ENCODE data around the gene FYN. TPM values are rescaled to one million over a fixed set of nuclear protein-coding genes. Genes with fewer than 3 reads are reported as not detected.

Gene FYN
- total RNA-seq, 1 donor from 2014 or later, result 331 TPM

DNA sequence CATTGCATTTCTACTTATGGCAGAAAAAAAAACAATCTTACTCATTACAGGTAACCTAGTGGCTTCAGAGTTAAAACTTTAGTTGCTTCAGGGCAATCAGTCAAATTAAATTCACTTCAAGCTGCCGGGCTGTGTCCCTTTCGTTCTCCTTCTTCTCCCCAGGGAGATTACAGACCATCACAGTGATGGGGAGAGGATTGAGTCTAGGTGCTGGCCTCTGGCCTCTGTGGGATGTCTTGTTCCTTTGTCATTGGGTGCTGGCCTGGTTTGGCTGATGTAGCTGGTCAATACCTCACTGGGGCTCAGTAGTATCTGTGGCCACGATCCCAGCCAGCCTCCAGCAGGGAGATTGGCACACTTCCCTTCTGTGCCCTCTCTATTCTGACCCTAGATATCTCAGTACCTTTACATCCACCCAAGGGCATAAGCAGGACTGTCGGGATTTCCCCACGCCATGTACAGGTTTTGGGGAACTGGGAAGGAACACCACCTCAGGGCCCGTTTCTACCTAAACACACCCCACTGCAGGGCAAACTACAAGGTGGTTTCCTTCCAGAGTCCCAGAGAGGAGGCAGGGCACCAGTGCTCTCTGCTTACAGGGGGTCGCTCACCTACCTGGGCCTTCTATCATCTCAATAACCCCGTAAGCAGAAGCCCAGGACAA lies 15.4 kb downstream of the FYN start:
- no peaks in the 10 kb centered on the region for H3K9me3 Mint-ChIP-seq
- H3K36me3 Mint-ChIP-seq (ENCODE audit: low read depth), result peaks cover 60% of the 10 kb centered on the region
- H3K4me1 Mint-ChIP-seq, result peaks cover 78% of the 10 kb centered on the region
- no peaks in the 10 kb centered on the region for H3K27me3 Mint-ChIP-seq
- DNase-seq, result no peak
- peak overlapping the region; percentile 36 for H3K4me3 Mint-ChIP-seq
- intact Hi-C loops (cut with micrococcal nuclease), result loop anchor here (1.0 kb wide), 1 partner anchor 8 kb away; no protein-coding TSS in a partner anchor
- peak overlapping the region; percentile 51 for H3K27ac Mint-ChIP-seq

DNA sequence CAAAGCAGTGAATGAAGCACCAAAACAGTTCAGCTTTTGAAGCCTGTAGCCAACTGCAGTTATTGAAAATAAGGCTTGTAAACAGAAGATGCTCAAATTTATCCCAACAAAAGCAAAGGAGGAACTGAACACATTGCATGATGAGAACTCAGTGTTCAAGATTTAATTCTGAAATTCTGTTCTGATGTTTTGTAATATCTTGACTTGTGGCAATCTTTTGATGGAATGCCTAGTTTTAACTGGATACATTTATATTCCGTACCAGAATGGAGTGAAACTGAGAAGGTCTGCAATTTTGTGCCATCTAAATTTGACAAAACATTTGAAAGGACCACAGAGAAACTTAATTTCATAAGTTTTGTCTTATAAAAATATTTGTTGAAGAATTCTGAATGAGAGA lies 17.5 kb downstream of the FYN start:
- peaks cover 58% of the 10 kb centered on the region for H3K36me3 Mint-ChIP-seq (ENCODE audit: low read depth)
- no peak overlapping the region for H3K27ac Mint-ChIP-seq
- H3K4me3 Mint-ChIP-seq, result no peak overlapping the region
- intact Hi-C loops (cut with micrococcal nuclease), result loop anchor here (1.0 kb wide), 1 partner anchor 28 kb away; no protein-coding TSS in a partner anchor
- no peaks in the 10 kb centered on the region for H3K27me3 Mint-ChIP-seq
- no peak for DNase-seq
- H3K4me1 Mint-ChIP-seq, result peaks cover 78% of the 10 kb centered on the region
- H3K9me3 Mint-ChIP-seq, result no peaks in the 10 kb centered on the region

DNA sequence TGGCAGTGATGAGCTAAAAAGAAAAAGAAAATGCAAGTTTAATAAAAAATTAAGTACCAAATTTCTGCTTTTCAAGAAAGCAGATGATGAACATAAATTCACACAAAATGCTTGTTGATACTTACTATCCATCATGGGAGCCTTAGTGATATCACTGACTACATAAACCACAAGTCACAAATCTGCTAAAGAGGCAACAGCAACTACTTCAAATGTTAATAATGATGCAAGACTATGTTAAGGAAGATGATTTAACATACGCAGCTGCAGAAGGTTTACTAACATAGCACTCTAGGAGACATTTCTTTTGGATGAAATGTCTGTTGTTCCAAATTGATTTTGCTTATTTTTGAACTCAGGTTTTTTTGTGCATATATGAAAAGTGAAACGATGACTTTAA lies 18.6 kb downstream of the FYN start:
- Mint-ChIP-seq H3K36me3 (ENCODE audit: low read depth) (peaks cover 58% of the 10 kb centered on the region), H3K27ac (no peak overlapping the region), H3K27me3 (no peaks in the 10 kb centered on the region), H3K4me1 (peaks cover 79% of the 10 kb centered on the region), H3K4me3 (no peak overlapping the region), H3K9me3 (no peaks in the 10 kb centered on the region)
- no peak for DNase-seq
- intact Hi-C loops (cut with micrococcal nuclease), result no loop called here

DNA sequence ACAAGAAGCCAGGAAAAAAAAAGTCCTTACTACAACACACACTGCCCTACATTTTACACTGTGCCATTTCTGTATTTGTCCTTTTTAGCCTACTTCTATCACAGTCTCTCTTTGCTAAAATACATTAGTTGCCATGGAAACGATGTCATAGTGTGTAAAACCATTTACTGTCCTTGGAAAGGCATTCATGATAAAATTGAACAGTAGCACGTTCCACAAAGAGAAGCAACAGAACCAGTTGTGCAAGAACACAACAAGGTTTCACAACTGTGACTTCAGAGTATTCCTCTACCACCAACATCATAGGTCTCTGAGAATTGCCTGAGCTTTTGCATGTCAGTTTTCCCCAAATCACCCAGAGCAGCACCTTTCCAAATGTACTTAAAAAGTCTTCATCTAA lies 20.5 kb downstream of the FYN start:
- Mint-ChIP-seq H3K4me3 (no peak overlapping the region), H3K27me3 (no peaks in the 10 kb centered on the region), H3K36me3 (ENCODE audit: low read depth) (peaks cover 58% of the 10 kb centered on the region), H3K4me1 (peaks cover 76% of the 10 kb centered on the region), H3K27ac (peak overlapping the region; percentile 50), H3K9me3 (no peaks in the 10 kb centered on the region)
- intact Hi-C loops (cut with micrococcal nuclease), result no loop called here
- DNase-seq, result no peak

GRCh38 chr6:111850295-111850937 lies 22.8 kb downstream of the FYN start:
- Mint-ChIP-seq H3K27ac (peak overlapping the region; percentile 73), H3K27me3 (no peaks in the 10 kb centered on the region), H3K4me3 (peak overlapping the region; percentile 51), H3K9me3 (no peaks in the 10 kb centered on the region), H3K36me3 (ENCODE audit: low read depth) (peaks cover 66% of the 10 kb centered on the region), H3K4me1 (peaks cover 79% of the 10 kb centered on the region)
- intact Hi-C loops (cut with micrococcal nuclease), result loop anchor here (1.0 kb wide), 1 partner anchor 8 kb away; no protein-coding TSS in a partner anchor
- no peak for DNase-seq

DNA sequence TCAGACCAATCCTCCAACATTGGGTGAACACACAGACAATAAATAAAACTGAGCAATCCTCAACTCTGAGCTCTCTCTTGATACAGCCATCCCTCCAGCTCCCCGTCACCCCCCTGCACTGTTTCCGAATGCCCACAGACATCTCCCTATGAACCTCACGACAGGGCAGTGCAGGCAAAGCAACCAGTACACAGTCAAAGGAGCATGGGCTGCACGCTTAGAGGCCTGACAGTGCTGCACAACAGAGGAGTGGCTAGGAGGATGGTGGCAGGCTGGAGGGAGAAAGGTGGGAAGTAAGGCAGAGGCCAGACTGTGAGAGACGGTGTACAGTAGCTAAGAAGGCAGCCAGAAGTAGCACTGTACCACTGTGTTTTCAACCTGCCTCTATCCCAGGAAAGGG lies 24.0 kb downstream of the FYN start:
- DNase-seq, result no peak
- H3K4me3 Mint-ChIP-seq, result no peak overlapping the region
- intact Hi-C loops (cut with micrococcal nuclease), result no loop called here
- H3K27me3 Mint-ChIP-seq, result no peaks in the 10 kb centered on the region
- H3K9me3 Mint-ChIP-seq, result no peaks in the 10 kb centered on the region
- peak overlapping the region; percentile 30 for H3K27ac Mint-ChIP-seq
- peaks cover 88% of the 10 kb centered on the region for H3K4me1 Mint-ChIP-seq
- H3K36me3 Mint-ChIP-seq (ENCODE audit: low read depth), result peaks cover 71% of the 10 kb centered on the region

GRCh38 chr6:111848262-111848812 lies 24.9 kb downstream of the FYN start:
- H3K36me3 Mint-ChIP-seq (ENCODE audit: low read depth), result peaks cover 64% of the 10 kb centered on the region

GRCh38 chr6:111846492-111847409 lies 26.5 kb downstream of the FYN start:
- H3K9me3 Mint-ChIP-seq, result no peaks in the 10 kb centered on the region
- peaks cover 70% of the 10 kb centered on the region for H3K4me1 Mint-ChIP-seq
- no peaks in the 10 kb centered on the region for H3K27me3 Mint-ChIP-seq
- H3K4me3 Mint-ChIP-seq, result peak overlapping the region; percentile 74
- DNase-seq, result peak; percentile 84
- H3K36me3 Mint-ChIP-seq (ENCODE audit: low read depth), result peaks cover 51% of the 10 kb centered on the region
- intact Hi-C loops (cut with micrococcal nuclease), result loop anchor here (1.0 to 2.0 kb wide), 5 partner anchors 8 to 84 kb away; no protein-coding TSS in a partner anchor
- peak overlapping the region; percentile 93 for H3K27ac Mint-ChIP-seq

More at GRCh38 chr6:111848262-111848812, 24.9 kb downstream of the FYN start:
- intact Hi-C loops (cut with micrococcal nuclease), result loop anchor here (1.0 kb wide), 1 partner anchor 13 kb away; no protein-coding TSS in a partner anchor
- peaks cover 84% of the 10 kb centered on the region for H3K4me1 Mint-ChIP-seq
- H3K27me3 Mint-ChIP-seq, result no peaks in the 10 kb centered on the region
- no peaks in the 10 kb centered on the region for H3K9me3 Mint-ChIP-seq
- peak overlapping the region; percentile 74 for H3K4me3 Mint-ChIP-seq
- H3K27ac Mint-ChIP-seq, result peak overlapping the region; percentile 93
- DNase-seq, result no peak

DNA sequence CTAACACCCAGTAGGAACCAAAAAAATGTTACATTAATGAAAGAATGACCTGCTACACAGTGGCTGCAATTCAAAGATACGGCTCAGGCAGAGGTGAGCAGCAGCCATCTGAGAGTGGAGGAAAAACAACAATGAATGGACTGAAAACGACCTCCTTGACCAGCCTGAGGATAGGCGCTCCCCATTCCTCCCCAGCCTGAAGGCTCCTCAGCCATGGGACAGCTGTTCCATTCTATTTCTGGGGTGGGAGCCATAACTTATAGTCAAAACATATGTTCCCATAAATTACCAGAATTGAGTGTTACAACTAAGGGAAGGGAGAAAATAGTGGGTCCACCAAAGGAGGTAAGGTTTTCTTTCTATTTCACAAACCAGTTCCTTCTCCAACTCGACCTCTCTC lies 27.2 kb downstream of the FYN start:
- H3K27me3 Mint-ChIP-seq, result no peaks in the 10 kb centered on the region
- H3K4me1 Mint-ChIP-seq, result peaks cover 64% of the 10 kb centered on the region
- intact Hi-C loops (cut with micrococcal nuclease), result loop anchor here (1.0 to 2.0 kb wide), 5 partner anchors 8 to 84 kb away; no protein-coding TSS in a partner anchor
- peak overlapping the region; percentile 74 for H3K4me3 Mint-ChIP-seq
- DNase-seq, result no peak
- H3K36me3 Mint-ChIP-seq (ENCODE audit: low read depth), result peaks cover 45% of the 10 kb centered on the region
- no peaks in the 10 kb centered on the region for H3K9me3 Mint-ChIP-seq
- H3K27ac Mint-ChIP-seq, result peak overlapping the region; percentile 93

DNA sequence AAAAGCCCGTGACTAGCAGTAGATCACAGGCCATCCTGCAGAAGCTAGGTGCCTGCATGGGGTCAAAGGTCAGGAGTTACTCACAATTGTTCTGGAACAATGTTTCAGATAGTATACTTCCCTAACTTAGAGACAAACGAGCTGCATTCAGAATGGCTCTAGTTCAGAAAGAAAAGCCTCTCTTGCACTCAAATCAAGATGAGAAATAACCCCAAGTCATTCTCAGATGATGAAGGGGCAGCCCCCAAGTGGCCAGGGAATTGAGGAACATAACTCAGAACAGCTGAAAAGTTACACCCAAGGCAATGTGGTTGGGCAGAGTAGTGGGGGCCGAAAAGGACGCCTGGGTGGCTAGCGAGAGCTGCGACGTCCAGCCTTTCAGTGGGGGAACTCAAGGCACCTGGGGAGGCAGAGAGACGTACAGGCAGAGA lies 27.8 kb downstream of the FYN start:
- peak overlapping the region; percentile 74 for H3K4me3 Mint-ChIP-seq
- peak overlapping the region; percentile 93 for H3K27ac Mint-ChIP-seq
- H3K9me3 Mint-ChIP-seq, result no peaks in the 10 kb centered on the region
- peaks cover 57% of the 10 kb centered on the region for H3K4me1 Mint-ChIP-seq
- intact Hi-C loops (cut with micrococcal nuclease), result no loop called here
- H3K36me3 Mint-ChIP-seq (ENCODE audit: low read depth), result peaks cover 42% of the 10 kb centered on the region
- H3K27me3 Mint-ChIP-seq, result no peaks in the 10 kb centered on the region
- no peak for DNase-seq

DNA sequence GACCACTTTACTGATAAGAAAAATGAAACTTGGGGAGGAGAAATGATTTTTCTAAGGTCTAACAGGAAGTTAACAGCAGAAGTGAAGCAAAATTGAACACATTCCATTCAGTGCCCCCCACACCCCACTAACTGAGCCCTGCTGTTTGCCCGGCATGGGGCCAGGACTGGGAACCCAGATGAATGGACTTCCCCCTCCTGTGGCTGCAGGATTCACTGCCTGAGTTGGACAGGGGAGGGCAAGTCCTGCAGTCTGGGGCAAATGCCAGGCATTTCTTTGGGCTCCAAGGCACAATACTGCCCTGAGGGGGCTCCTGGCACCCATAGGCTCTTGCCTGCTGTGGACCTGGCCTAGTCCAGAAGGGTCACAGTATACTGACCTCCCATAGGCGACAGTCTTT lies 28.3 kb downstream of the FYN start:
- Mint-ChIP-seq H3K27me3 (no peaks in the 10 kb centered on the region), H3K9me3 (no peaks in the 10 kb centered on the region), H3K4me1 (peaks cover 57% of the 10 kb centered on the region), H3K27ac (peak overlapping the region; percentile 93), H3K4me3 (peak overlapping the region; percentile 74), H3K36me3 (ENCODE audit: low read depth) (peaks cover 42% of the 10 kb centered on the region)
- intact Hi-C loops (cut with micrococcal nuclease), result no loop called here
- DNase-seq, result no peak

- Mint-ChIP-seq H3K4me3 (peak overlapping the region; percentile 74), H3K27ac (no peak overlapping the region), H3K36me3 (ENCODE audit: low read depth) (peaks cover 41% of the 10 kb centered on the region), H3K4me1 (peaks cover 58% of the 10 kb centered on the region), H3K9me3 (no peaks in the 10 kb centered on the region), H3K27me3 (no peaks in the 10 kb centered on the region)
- intact Hi-C loops (cut with micrococcal nuclease), result no loop called here
- peak; percentile 73 for DNase-seq
Measured at GRCh38 chr6:111844376-111844775, 28.9 kb downstream of the FYN start.

GRCh38 chr6:111843347-111844147 lies 29.7 kb downstream of the FYN start:
- H3K27ac Mint-ChIP-seq, result no peak overlapping the region
- H3K9me3 Mint-ChIP-seq, result no peaks in the 10 kb centered on the region
- peaks cover 46% of the 10 kb centered on the region for H3K36me3 Mint-ChIP-seq (ENCODE audit: low read depth)
- DNase-seq, result peak; percentile 90
- H3K4me3 Mint-ChIP-seq, result no peak overlapping the region
- no peaks in the 10 kb centered on the region for H3K27me3 Mint-ChIP-seq
- intact Hi-C loops (cut with micrococcal nuclease), result no loop called here
- H3K4me1 Mint-ChIP-seq, result peaks cover 61% of the 10 kb centered on the region
